ENCODE measurements around the gene ZNF135. TPM values are rescaled to one million over a fixed set of nuclear protein-coding genes. Genes with fewer than 3 reads are reported as not detected.

The ZNF135 gene
- total and polyA plus RNA-seq, 2 of the 13 experiments (the other 11 are each of a cell fraction or from before 2014, with no cell fraction given), result not detected

- TF ChIP-seq THAP7 (CRISPR knock-in tag; IDR thresholded peaks at IDR 0.05), result no peak
- TF ChIP-seq, protein P1, sequence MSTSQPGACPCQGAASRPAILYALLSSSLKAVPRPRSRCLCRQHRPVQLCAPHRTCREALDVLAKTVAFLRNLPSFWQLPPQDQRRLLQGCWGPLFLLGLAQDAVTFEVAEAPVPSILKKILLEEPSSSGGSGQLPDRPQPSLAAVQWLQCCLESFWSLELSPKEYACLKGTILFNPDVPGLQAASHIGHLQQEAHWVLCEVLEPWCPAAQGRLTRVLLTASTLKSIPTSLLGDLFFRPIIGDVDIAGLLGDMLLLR (CRISPR knock-in tag; IDR thresholded peaks at IDR 0.05), result no peak
- no peak for TF ChIP-seq FIP1L1 (IDR thresholded peaks at IDR 0.05; ENCODE audit: borderline replicate concordance, insufficient read depth, low read depth, low read length)
- TF ChIP-seq, protein P2, sequence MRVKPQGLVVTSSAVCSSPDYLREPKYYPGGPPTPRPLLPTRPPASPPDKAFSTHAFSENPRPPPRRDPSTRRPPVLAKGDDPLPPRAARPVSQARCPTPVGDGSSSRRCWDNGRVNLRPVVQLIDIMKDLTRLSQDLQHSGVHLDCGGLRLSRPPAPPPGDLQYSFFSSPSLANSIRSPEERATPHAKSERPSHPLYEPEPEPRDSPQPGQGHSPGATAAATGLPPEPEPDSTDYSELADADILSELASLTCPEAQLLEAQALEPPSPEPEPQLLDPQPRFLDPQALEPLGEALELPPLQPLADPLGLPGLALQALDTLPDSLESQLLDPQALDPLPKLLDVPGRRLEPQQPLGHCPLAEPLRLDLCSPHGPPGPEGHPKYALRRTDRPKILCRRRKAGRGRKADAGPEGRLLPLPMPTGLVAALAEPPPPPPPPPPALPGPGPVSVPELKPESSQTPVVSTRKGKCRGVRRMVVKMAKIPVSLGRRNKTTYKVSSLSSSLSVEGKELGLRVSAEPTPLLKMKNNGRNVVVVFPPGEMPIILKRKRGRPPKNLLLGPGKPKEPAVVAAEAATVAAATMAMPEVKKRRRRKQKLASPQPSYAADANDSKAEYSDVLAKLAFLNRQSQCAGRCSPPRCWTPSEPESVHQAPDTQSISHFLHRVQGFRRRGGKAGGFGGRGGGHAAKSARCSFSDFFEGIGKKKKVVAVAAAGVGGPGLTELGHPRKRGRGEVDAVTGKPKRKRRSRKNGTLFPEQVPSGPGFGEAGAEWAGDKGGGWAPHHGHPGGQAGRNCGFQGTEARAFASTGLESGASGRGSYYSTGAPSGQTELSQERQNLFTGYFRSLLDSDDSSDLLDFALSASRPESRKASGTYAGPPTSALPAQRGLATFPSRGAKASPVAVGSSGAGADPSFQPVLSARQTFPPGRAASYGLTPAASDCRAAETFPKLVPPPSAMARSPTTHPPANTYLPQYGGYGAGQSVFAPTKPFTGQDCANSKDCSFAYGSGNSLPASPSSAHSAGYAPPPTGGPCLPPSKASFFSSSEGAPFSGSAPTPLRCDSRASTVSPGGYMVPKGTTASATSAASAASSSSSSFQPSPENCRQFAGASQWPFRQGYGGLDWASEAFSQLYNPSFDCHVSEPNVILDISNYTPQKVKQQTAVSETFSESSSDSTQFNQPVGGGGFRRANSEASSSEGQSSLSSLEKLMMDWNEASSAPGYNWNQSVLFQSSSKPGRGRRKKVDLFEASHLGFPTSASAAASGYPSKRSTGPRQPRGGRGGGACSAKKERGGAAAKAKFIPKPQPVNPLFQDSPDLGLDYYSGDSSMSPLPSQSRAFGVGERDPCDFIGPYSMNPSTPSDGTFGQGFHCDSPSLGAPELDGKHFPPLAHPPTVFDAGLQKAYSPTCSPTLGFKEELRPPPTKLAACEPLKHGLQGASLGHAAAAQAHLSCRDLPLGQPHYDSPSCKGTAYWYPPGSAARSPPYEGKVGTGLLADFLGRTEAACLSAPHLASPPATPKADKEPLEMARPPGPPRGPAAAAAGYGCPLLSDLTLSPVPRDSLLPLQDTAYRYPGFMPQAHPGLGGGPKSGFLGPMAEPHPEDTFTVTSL (CRISPR knock-in tag; IDR thresholded peaks at IDR 0.05; ENCODE audit: borderline replicate concordance), result no peak
- TF ChIP-seq ZSCAN30 (CRISPR knock-in tag; IDR thresholded peaks at IDR 0.05), result no peak
- no peak for TF ChIP-seq ATAD3A (CRISPR knock-in tag; IDR thresholded peaks at IDR 0.05)
- no peak for TF ChIP-seq ZNF335 (CRISPR knock-in tag; IDR thresholded peaks at IDR 0.05)
- TF ChIP-seq ZMAT3 (CRISPR knock-in tag; conservative IDR thresholded peaks at IDR 0.05), result no peak
Measured at GRCh38 chr19:58022283-58022660, 36.8 kb upstream of the ZNF135 start (continued).

Measured in HepG2 (cell line).